Activated T-helper 2 cell treated with anti-CD3 and anti-CD28 coated beads, Interferon-gamma antibody, Interleukin-2, Interleukin-4, amounts not matched to agents 10 μg/mL and 5 μg/mL and 100 μg/mL, durations not matched to agents 14 hours and 24 hours and 36 hours (primary cell): Measurements from ENCODE around the gene PVALEF. TPM values are rescaled to one million over a fixed set of nuclear protein-coding genes. Genes with fewer than 3 reads are reported as not detected.

Experiments used
- DNase-seq: peaks from one replicate; pipeline ENCODE4 v3.0.0; 2021; ENCODE audit warnings: low spot score
- H3K27ac Mint-ChIP-seq: one replicate; pipeline ENCODE4 v1.8.0; 2021; ENCODE audit warnings: mixed read lengths
- H3K27me3 Mint-ChIP-seq: one replicate; pipeline ENCODE4 v1.8.0; 2021; ENCODE audit warnings: low read depth, mixed read lengths
- H3K36me3 Mint-ChIP-seq: one replicate; pipeline ENCODE4 v1.8.0; 2021; ENCODE audit warnings: low read depth, mixed read lengths
- H3K4me1 Mint-ChIP-seq: one replicate; pipeline ENCODE4 v1.8.0; 2021; ENCODE audit warnings: low read depth, mixed read lengths
- H3K4me3 Mint-ChIP-seq: one replicate; pipeline ENCODE4 v1.8.0; 2021; ENCODE audit warnings: low read depth, mild to moderate bottlenecking, moderate library complexity, mixed read lengths
- H3K9me3 Mint-ChIP-seq: one replicate; pipeline ENCODE4 v1.8.0; 2021; ENCODE audit warnings: mixed read lengths
- intact Hi-C: fragments of 100-400 bp; cut with micrococcal nuclease; formaldehyde crosslinking; loops from one replicate; pipeline ENCODE4 v1.15.1; 2023
- total RNA-seq: library from RNA; stranded (reverse); gene quantifications from 2 replicates; pipeline ENCODE4 v1.2.3, GENCODE V29; 2022

PVALEF gene
- total RNA-seq, 1 donor from 2014 or later = not detected

GRCh38 chr17:81196505-81197408 is 31.4 kb downstream of the PVALEF start:
- DNase-seq = no peak
- Mint-ChIP-seq H3K9me3 (no peaks in the 10 kb centered on the region), H3K4me3 (no peak overlapping the region), H3K4me1 (no peaks in the 10 kb centered on the region), H3K27me3 (no peaks in the 10 kb centered on the region), H3K36me3 (no peaks in the 10 kb centered on the region), H3K27ac (no peak overlapping the region)
- intact Hi-C loops = no loop called here

- no peaks in the 10 kb centered on the region for H3K4me1 Mint-ChIP-seq
- H3K9me3 Mint-ChIP-seq = no peaks in the 10 kb centered on the region
- H3K27me3 Mint-ChIP-seq = no peaks in the 10 kb centered on the region
- DNase-seq = no peak
- intact Hi-C loops = no loop called here
- H3K27ac Mint-ChIP-seq = no peak overlapping the region
- H3K4me3 Mint-ChIP-seq = no peak overlapping the region
- H3K36me3 Mint-ChIP-seq = no peaks in the 10 kb centered on the region
Observed at GRCh38 chr17:81197409-81197795, 32.1 kb downstream of the PVALEF start.

- no peaks in the 10 kb centered on the region for H3K9me3 Mint-ChIP-seq
- no peak overlapping the region for H3K4me3 Mint-ChIP-seq
- intact Hi-C loops = no loop called here
- no peaks in the 10 kb centered on the region for H3K4me1 Mint-ChIP-seq
- no peak overlapping the region for H3K27ac Mint-ChIP-seq
- no peaks in the 10 kb centered on the region for H3K36me3 Mint-ChIP-seq
- no peak for DNase-seq
- H3K27me3 Mint-ChIP-seq = no peaks in the 10 kb centered on the region
Observed at GRCh38 chr17:81197831-81198490, 32.7 kb downstream of the PVALEF start.

GRCh38 chr17:81198826-81199481 is 33.6 kb downstream of the PVALEF start:
- Mint-ChIP-seq H3K27me3 (no peaks in the 10 kb centered on the region), H3K36me3 (no peaks in the 10 kb centered on the region), H3K4me3 (no peak overlapping the region), H3K27ac (no peak overlapping the region), H3K9me3 (no peaks in the 10 kb centered on the region), H3K4me1 (no peaks in the 10 kb centered on the region)
- intact Hi-C loops = no loop called here
- DNase-seq = no peak

- DNase-seq = no peak
- Mint-ChIP-seq H3K9me3 (no peaks in the 10 kb centered on the region), H3K27ac (no peak overlapping the region), H3K4me1 (no peaks in the 10 kb centered on the region), H3K27me3 (no peaks in the 10 kb centered on the region), H3K36me3 (no peaks in the 10 kb centered on the region), H3K4me3 (no peak overlapping the region)
- intact Hi-C loops = no loop called here
Observed at GRCh38 chr17:81199482-81199830, 34.1 kb downstream of the PVALEF start.

GRCh38 chr17:81200201-81200600 is 34.9 kb downstream of the PVALEF start:
- H3K4me3 Mint-ChIP-seq = no peak overlapping the region
- H3K9me3 Mint-ChIP-seq = no peaks in the 10 kb centered on the region
- no peaks in the 10 kb centered on the region for H3K36me3 Mint-ChIP-seq
- H3K27me3 Mint-ChIP-seq = no peaks in the 10 kb centered on the region
- DNase-seq = no peak
- no peak overlapping the region for H3K27ac Mint-ChIP-seq
- intact Hi-C loops = no loop called here
- H3K4me1 Mint-ChIP-seq = no peaks in the 10 kb centered on the region

GRCh38 chr17:81200695-81201580 is 35.6 kb downstream of the PVALEF start:
- Mint-ChIP-seq H3K9me3 (no peaks in the 10 kb centered on the region), H3K4me3 (no peak overlapping the region), H3K4me1 (no peaks in the 10 kb centered on the region), H3K36me3 (no peaks in the 10 kb centered on the region), H3K27me3 (no peaks in the 10 kb centered on the region), H3K27ac (no peak overlapping the region)
- intact Hi-C loops = no loop called here
- DNase-seq = no peak

- intact Hi-C loops = no loop called here
- Mint-ChIP-seq H3K36me3 (no peaks in the 10 kb centered on the region), H3K4me1 (no peaks in the 10 kb centered on the region), H3K9me3 (no peaks in the 10 kb centered on the region), H3K27ac (no peak overlapping the region), H3K4me3 (no peak overlapping the region), H3K27me3 (no peaks in the 10 kb centered on the region)
- no peak for DNase-seq
Observed at GRCh38 chr17:81202318-81202717, 37.0 kb downstream of the PVALEF start.

GRCh38 chr17:81203136-81203535 is 37.8 kb downstream of the PVALEF start:
- Mint-ChIP-seq H3K4me3 (no peak overlapping the region), H3K27me3 (no peaks in the 10 kb centered on the region), H3K27ac (no peak overlapping the region), H3K36me3 (no peaks in the 10 kb centered on the region), H3K4me1 (no peaks in the 10 kb centered on the region), H3K9me3 (no peaks in the 10 kb centered on the region)
- intact Hi-C loops = no loop called here
- no peak for DNase-seq

GRCh38 chr17:81204578-81204977 is 39.3 kb downstream of the PVALEF start:
- Mint-ChIP-seq H3K4me1 (no peaks in the 10 kb centered on the region), H3K27ac (no peak overlapping the region), H3K27me3 (no peaks in the 10 kb centered on the region), H3K9me3 (no peaks in the 10 kb centered on the region), H3K4me3 (no peak overlapping the region), H3K36me3 (no peaks in the 10 kb centered on the region)
- DNase-seq = no peak
- intact Hi-C loops = no loop called here

- H3K27me3 Mint-ChIP-seq = no peaks in the 10 kb centered on the region
- intact Hi-C loops = no loop called here
- no peaks in the 10 kb centered on the region for H3K36me3 Mint-ChIP-seq
- no peak overlapping the region for H3K27ac Mint-ChIP-seq
- no peaks in the 10 kb centered on the region for H3K9me3 Mint-ChIP-seq
- no peak for DNase-seq
- no peak overlapping the region for H3K4me3 Mint-ChIP-seq
- no peaks in the 10 kb centered on the region for H3K4me1 Mint-ChIP-seq
Observed at GRCh38 chr17:81206166-81206565, 40.9 kb downstream of the PVALEF start.

GRCh38 chr17:81206657-81207056 is 41.4 kb downstream of the PVALEF start:
- Mint-ChIP-seq H3K27ac (no peak overlapping the region), H3K27me3 (no peaks in the 10 kb centered on the region), H3K36me3 (no peaks in the 10 kb centered on the region), H3K4me3 (no peak overlapping the region), H3K4me1 (no peaks in the 10 kb centered on the region), H3K9me3 (no peaks in the 10 kb centered on the region)
- DNase-seq = no peak
- intact Hi-C loops = no loop called here
